Thoracic aorta (tissue), 2 donors: ENCODE measurements around the gene ITGA8. TPM values are rescaled to one million over a fixed set of nuclear protein-coding genes. Genes with fewer than 3 reads are reported as not detected.

ENCODE experiments used
- ATAC-seq: fragments of 150-250 bp; one replicate; pipeline ENCODE4 v1.8.0; 2017; ENCODE audit warnings: low read depth; ENCODE audit not compliant: insufficient number of reproducible peaks, low FRiP score
- DNase-seq: peaks from one replicate; pipeline ENCODE4 v3.0.0-alpha.2; 2020; ENCODE audit warnings: low spot score
- H3K27ac ChIP-seq, 2 donors: fragments of 200-600 bp; sonication (generic); 1 replicate in 1 of 2; 2 replicates in 1 of 2; pipeline ENCODE4 v1.5.1; 2016; ENCODE audit warnings: mild to moderate bottlenecking in 2 of 2, moderate library complexity in 2 of 2
- H3K27me3 ChIP-seq: fragments of 200-600 bp; sonication (generic); replicated peaks from 2 replicates; pipeline ENCODE4 v1.6.0; 2016; ENCODE audit warnings: mild to moderate bottlenecking; ENCODE audit not compliant: insufficient read depth
- H3K36me3 ChIP-seq: fragments of 200-600 bp; sonication (generic); one replicate; pipeline ENCODE4 v1.5.1; 2016
- H3K4me1 ChIP-seq, 2 donors: fragments of 200-600 bp; sonication (generic); 1 replicate in 1 of 2; 2 replicates in 1 of 2; pipeline versions ENCODE4 v1.5.1 to v1.6.0; 2016; ENCODE audit warnings: low read depth in 2 of 2, mild to moderate bottlenecking in 1 of 2; ENCODE audit not compliant: control insufficient read depth in 1 of 2
- H3K4me3 ChIP-seq: fragments of 200-600 bp; sonication (generic); 2 replicates; pipeline ENCODE4 v1.5.1; 2016; ENCODE audit warnings: mild to moderate bottlenecking
- H3K9me3 ChIP-seq: fragments of 200-600 bp; sonication (generic); 2 replicates; pipeline ENCODE4 v1.5.1; 2016
- total RNA-seq, 2 donors: library from RNA; depleted of rRNA; stranded (reverse); fragments of >200 nt; gene quantifications; one replicate each; pipeline versions ENCODE4 v1.1.0 to v1.2.3, GENCODE V29; 2016
- TF ChIP-seq, protein P1 (sequence below): fragments of 200-600 bp; sonication (generic); IDR thresholded peaks from one replicate; pipeline ENCODE4 v1.5.1; 2019; ENCODE audit warnings: antibody characterized with exemption

The ITGA8 gene
- total RNA-seq, 2 donors from 2014 or later, result 1,137 to 1,173 TPM

DNA sequence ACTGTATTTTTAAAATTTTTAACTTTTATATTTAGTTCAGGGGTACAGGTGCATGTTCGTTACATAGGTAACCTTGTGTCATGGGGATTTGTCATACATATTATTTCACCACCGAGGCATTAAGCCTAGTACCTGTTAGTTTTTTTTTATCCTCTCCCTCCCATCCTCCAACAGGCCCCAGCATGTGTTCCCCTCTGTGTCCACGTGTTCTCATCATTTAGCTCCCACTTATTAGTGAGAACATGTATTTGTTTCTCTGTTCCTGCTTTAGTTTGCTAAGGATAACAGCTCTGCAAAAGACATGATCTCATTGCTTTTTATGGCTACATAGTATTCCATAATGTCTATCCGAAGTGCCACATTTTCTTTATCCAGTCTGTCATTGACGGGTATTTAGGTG is 22.4 kb upstream of the ITGA8 start:
- H3K4me3 ChIP-seq, result no peak overlapping the region
- TF ChIP-seq, protein P1, sequence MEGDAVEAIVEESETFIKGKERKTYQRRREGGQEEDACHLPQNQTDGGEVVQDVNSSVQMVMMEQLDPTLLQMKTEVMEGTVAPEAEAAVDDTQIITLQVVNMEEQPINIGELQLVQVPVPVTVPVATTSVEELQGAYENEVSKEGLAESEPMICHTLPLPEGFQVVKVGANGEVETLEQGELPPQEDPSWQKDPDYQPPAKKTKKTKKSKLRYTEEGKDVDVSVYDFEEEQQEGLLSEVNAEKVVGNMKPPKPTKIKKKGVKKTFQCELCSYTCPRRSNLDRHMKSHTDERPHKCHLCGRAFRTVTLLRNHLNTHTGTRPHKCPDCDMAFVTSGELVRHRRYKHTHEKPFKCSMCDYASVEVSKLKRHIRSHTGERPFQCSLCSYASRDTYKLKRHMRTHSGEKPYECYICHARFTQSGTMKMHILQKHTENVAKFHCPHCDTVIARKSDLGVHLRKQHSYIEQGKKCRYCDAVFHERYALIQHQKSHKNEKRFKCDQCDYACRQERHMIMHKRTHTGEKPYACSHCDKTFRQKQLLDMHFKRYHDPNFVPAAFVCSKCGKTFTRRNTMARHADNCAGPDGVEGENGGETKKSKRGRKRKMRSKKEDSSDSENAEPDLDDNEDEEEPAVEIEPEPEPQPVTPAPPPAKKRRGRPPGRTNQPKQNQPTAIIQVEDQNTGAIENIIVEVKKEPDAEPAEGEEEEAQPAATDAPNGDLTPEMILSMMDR, result no peak
- H3K27me3 ChIP-seq, result no peaks in the 10 kb centered on the region
- no peaks in the 10 kb centered on the region for H3K9me3 ChIP-seq
- ATAC-seq (no peak), DNase-seq (no peak)
- no peaks in the 10 kb centered on the region for H3K36me3 ChIP-seq
- H3K4me1 ChIP-seq, result peaks cover 11 to 33% of the 10 kb centered on the region in 2 donors
- H3K27ac ChIP-seq, result no peak overlapping the region

DNA sequence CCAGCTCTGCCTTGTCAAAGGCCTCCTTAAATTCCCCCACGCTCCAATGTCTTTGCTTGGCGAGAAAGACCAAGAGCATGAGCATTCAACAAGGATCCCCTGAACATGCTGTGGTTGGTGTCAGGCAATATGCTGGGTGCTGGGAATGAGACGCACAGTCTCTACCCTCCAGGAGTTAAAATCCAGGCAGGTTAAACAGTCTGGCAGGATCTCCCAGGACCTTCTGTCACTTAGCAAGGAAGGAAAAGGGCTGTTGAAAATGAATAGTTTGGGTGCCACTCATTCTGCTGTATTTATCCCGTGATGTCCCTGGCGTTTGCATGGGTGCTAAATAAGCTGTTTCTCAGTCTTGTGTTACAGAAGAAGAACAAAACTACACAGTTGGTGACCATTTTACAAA is 21.9 kb upstream of the ITGA8 start:
- TF ChIP-seq, protein P1, result no peak
- no peak for ATAC-seq
- Histone ChIP-seq H3K4me3 (no peak overlapping the region), H3K36me3 (no peaks in the 10 kb centered on the region), H3K27ac (no peak overlapping the region), H3K4me1 (peaks cover 11 to 33% of the 10 kb centered on the region in 2 donors), H3K9me3 (no peaks in the 10 kb centered on the region), H3K27me3 (no peaks in the 10 kb centered on the region)
- DNase-seq, result no peak

DNA sequence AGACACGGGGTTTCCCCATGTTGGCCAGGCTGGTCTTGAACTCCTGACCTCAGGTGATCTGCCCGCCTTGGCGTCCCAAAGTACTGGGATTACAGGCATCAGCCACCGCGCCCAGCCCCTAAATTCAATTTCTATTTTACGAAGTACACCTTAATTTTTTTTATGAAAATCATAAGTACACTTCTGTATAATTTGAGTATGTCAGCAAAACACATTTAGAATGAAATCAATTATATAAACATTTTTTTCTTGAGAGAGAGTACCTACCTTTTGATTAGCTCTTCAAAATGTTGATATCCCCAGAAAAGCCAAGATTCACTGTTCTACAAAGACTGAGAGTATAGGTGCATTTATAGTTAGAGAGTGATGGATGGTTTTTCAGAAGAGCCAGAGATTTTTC is 20.5 kb upstream of the ITGA8 start:
- no peak overlapping the region for H3K27ac ChIP-seq
- peaks cover 14 to 32% of the 10 kb centered on the region in 2 donors for H3K4me1 ChIP-seq
- ATAC-seq (no peak), DNase-seq (no peak)
- TF ChIP-seq, protein P1, result no peak
- H3K36me3 ChIP-seq, result no peaks in the 10 kb centered on the region
- no peaks in the 10 kb centered on the region for H3K27me3 ChIP-seq
- no peaks in the 10 kb centered on the region for H3K9me3 ChIP-seq
- H3K4me3 ChIP-seq, result no peak overlapping the region

DNA sequence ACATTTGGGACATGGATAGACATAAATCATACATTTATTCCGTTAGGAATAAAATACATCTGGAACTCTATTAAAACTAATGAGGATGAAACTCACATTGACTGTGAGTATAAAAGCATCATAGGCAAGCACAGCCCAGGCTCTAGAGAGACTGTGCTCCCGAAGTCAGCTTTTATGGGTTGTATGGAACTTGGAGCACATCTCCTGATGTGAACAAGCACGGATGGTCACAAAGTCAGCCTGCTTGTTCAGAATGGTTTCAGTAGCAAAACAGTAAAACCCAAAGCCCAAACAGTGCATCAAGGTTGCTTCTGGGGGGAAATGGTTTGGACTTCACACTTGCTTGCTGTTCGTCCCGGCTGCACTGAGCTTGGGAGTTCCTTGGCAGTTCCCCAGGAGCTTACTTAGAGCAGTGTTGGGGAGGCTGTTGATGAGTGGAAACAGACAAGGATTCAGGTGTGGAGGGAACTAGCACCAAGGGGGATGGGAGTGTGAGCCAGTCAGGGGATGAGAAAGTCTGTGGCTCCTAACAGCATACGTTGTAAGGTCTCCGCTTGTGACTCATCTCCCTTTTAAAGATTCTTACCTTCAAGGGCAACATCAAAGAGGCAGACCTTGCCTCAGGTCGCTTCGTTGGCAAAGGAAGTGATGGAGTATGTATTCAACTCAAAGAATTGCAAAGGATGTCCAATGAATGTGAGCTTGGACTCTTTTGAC is 19.7 kb upstream of the ITGA8 start:
- H3K27ac ChIP-seq, result peak overlapping the region in 1 of 2 donors; percentile 20
- H3K9me3 ChIP-seq, result no peaks in the 10 kb centered on the region
- TF ChIP-seq, protein P1, result no peak
- no peaks in the 10 kb centered on the region for H3K27me3 ChIP-seq
- no peak for DNase-seq
- no peak for ATAC-seq
- H3K36me3 ChIP-seq, result no peaks in the 10 kb centered on the region
- peaks cover 17 to 36% of the 10 kb centered on the region in 2 donors for H3K4me1 ChIP-seq
- H3K4me3 ChIP-seq, result no peak overlapping the region

DNA sequence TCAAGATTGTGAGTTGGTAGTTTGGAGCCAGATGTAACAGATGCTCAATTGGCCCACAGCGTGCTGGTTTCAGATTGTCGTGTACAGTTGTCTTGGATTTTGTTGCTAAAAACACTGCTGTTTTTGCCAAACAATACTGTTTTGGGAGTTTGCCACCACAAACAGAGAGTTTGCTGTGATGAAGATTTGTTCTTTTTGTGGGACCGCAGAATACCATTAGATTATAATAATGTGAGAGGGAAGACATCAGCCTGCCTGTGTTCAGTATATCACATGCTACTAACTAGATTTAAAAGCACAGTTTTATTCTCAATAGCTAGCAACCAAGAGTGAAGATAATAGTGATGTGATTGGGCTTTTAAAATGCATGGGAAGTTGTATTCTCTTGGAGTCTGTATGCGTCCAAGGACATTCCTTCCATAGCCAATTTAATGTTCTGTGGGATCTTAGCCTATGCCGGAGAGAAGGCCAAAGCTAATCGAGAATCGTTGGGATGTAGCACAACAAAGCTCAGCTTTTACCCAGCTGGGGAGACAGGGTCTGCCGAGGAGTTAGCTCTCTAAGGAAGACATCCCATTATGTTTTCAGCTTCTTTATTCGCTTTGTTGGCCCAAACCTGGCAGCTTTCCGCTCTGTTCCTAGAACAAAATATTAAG is 18.7 kb upstream of the ITGA8 start:
- no peaks in the 10 kb centered on the region for H3K9me3 ChIP-seq
- ATAC-seq, result no peak
- peaks cover 17 to 36% of the 10 kb centered on the region in 2 donors for H3K4me1 ChIP-seq
- H3K27ac ChIP-seq, result peak overlapping the region; percentile 55 to 67
- DNase-seq, result no peak
- no peaks in the 10 kb centered on the region for H3K27me3 ChIP-seq
- peak overlapping the region; percentile 20 for H3K4me3 ChIP-seq
- TF ChIP-seq, protein P1, result no peak
- H3K36me3 ChIP-seq, result no peaks in the 10 kb centered on the region
